IPS DF 4.7 (cell line): Measurements from ENCODE around the gene PYCR2.

Experiments
- DNase-seq: peaks from one replicate; pipeline ENCODE4 v3.0.0-alpha.2; 2013; ENCODE audit warnings: low spot score; ENCODE audit errors: extremely low read depth

Gene PYCR2

DNA sequence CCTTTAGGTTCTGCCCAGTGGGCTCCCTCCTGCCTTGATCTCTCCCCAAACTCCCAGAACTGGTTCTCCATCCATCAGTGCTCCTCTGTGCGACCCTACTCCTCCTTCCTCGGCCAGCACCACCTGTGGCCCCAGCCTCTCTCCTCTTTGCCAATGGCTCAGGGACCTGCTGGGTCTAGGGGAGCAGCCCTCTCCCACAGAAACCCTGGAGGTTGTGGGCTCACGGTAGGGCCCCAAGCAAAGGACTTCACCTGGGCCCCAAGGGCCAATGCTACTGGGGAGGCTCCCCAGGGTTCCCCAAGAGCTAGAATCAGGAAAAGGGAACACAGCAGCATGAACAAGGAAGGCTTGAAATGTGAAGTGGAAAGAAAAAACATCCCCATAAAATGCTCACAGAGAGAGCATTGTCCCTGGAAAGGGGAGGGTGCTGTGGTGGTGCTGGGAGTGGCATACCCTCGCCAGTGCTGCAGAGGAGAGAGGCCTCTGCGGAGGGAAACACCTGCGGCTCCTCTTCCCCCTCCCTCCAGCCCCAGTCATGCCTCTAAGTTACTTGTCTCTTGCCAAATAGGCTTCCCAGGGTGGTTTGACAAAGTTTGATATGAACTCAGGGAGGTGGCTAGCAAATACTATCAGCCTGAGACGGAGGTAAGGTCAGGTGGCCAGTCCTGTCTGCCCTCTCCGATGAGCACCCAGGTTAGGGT lies 44.4 kb downstream of the PYCR2 start:
- no peak for DNase-seq

DNA sequence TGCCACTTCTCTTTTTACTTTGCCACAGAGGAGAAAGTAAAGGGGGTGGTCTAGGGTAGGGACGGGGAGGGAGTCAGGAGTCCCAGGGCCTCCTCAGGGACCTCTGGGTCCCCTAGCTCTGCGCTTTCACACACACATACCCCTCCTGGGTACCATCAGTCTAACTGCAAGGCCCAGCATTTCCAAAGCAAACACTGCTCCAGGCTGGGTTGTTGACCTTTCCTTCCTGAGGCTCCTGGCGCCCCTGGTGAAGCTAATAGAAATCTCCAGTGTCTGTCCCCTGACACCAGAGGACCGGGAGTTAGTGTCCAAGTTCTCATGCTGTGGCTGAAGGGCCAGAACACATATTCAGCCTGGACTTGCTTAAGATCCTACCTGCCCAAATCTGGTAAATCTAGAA lies 45.8 kb downstream of the PYCR2 start:
- no peak for DNase-seq

DNA sequence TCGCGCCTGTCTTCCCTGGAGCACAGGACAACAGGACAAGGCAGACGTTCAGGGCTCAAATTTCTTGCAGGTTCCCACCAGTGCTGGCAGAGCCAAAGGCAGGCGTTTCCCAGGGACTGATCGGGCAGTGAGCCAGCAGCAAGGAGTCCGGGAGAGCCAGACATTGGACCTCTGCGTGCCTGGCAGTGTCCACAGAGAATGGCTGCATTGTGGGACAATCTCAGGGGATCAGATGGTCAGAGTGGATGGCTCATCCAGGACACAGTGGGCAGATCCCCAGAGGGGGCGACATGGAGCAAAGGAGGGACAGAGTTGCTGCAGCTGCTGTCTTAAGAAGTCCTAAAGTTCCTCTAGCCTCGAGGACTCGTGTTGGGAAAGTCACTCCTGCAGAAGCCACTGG lies 46.5 kb downstream of the PYCR2 start:
- no peak for DNase-seq

DNA sequence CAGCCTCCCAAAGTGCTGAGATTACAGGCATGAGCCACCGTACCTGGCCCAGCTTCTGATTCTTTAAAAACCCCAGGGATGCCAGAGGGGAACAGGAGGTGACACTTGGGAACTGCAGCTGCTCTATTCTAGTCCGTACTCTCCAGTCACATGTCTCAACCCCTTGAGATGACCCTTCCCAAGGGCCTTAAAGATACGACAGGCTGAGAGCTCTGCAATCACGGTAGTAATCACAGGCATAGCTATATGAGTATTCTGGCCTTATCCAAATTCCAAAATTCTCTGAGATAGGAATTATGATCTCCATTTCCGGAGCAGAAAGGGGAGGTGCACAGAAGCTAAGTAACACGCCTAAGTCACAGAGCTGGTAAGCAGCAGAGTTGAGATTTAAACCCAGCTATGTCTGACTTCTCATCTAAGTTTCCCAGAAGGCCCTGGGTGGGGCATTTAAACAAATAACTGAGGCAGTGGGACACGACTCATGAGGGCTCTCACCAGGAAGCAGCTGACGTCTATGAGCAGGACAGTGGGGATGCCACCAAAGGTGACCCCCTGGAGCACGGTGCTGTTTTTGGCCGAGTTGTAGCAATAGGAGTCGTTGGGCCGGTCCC lies 47.0 kb downstream of the PYCR2 start:
- DNase-seq: no peak

DNA sequence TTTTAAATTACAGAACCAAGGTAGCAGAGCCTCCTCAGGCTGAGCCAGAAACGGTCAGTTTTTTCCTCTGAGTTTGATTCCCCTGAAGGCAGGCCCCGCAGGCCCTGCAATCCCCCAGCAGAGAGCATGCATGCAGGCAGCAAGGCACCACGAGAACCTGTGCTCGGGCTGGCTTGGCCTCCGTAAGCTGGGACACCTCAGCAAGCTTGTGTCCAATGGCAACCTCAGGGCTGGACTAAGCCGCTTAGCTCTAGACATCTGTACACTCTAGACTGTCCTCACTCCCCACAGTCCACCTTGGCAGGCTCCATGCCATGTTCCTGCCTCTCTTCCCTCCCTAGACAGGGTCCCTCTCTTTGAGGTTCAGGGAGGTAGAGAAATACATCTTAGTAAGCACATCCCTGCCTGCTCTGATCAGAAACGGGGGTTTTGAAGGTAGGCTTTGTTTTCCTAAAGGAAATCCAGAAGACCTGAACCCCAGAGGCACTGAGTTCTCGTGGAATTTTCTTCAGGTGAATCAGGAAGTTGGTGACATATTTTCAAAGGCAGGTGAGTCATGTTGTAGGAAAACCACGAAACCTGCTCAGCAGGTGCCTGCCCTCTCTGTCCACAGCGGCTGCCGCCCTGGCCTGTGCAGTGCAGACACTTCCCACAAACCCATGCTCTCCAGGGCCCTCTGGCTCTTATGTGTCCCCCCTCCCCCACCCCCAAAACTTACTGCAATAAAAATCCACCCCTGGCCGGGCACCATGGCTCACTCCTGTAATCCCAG lies 48.8 kb downstream of the PYCR2 start:
- no peak for DNase-seq

DNA sequence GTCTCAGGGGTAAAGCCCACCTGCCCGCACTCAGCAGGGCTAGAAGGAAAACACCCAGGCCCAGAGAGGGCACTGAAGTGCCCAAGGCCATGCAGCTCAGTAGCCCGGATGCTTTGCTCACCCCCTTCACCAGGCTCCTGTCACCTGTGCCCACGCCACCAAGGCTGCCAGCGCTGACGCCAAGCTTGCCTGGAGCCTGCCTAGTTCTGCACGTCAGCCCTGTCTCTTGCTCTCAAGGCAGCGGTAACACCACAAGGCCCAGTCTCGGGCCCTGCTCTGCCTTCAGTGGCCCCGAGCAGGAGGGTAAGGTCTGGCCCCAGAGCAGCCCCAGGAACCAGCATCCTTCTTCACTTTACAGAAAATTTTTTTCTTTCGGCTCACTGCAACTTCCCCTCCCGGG lies 49.6 kb downstream of the PYCR2 start:
- no peak for DNase-seq

DNA sequence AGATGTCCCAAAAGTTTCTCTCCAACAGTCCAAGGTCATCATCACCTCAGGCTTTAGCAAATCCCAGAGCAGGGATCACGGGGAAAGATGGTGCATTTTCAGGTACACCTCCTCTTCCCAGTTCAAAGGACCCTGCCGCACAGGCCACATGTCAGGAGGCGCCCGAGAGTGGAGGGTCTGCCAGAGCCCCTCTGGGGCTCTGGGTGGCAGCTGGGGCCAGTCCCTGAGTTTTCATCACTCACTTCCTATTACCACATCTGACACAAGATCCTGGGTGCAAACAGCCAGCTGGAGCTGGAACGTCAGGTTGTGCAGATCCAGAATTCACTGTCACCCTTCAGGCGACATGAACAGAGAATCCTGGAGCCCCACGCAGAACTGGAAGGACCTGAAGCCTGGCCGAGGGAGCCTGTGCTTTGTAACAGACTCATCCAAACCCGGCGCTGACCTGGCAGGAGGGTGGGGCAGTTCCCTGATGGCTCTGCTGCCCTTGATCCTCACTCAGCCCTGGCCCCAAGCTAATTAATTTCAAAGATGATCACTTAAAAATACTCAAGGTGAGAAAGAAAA lies 50.7 kb downstream of the PYCR2 start:
- DNase-seq: no peak

DNA sequence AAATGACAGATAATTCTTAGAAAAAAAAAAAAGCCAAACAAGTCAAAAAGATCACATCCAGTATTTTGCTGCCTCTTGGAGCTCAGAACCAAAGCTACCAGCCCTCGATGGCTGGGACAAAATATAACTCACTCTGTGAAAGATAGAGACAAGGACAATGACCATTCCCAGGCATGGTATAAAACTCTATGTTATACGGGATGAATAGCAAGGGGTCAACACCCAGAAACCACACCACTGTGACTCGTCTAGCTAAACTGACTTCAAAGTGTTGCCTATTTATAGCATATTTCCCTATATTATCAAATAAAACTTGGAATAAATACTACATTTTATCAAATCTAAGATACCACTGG lies 52.0 kb downstream of the PYCR2 start:
- DNase-seq: no peak

DNA sequence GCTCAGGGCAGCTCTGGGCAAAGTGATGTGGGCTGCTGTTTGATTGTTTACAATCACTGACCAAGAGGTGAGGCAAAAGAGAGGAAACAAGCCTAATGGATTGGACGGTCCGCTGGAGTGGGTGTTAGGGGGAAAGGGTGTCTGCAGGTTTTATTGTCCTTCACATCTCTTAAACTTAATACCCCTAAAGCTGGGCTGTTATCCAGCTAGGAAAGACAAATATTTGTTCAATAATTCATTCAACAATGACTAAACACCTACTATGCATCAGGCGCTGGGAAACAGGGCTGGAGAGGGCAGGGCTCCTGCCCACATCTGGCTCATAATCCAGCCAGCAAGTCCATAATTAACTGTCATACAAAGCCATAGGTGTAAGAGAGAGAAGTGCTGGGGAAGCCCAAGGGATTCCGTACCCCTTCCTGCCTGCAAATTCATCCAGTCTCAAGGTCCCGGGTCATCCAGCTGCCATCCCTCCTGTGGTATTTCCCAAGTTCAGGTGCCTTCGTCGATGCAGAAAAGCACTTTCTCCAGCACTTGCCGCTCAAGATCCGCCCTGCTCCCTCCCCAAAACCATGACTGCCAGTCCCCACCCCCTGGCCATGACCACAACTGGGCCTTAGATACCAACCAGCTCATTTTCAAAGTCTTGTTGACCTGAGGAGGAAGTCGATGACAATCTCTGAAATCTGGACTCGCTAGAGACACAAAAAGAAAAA lies 52.5 kb downstream of the PYCR2 start:
- DNase-seq: no peak

DNA sequence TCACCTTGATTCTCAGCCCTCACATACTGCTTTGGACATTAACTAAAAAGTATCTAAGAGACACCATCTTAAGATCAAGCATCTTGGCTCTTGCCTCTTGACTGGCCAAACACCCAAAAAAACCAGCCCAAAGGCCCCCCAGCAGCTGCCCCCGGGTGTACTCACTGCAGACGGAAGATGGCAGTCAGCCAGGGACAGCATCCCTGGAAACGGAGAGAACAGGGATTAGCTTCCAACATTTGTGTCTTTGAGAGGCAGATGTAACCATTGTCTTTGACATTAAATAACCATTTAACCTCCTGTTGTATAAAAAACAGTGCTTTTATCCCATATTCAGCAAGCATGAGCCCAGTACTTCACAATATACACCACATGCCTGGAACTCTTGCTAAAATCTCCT lies 53.1 kb downstream of the PYCR2 start:
- DNase-seq: no peak
